GOT3 (cell line): ENCODE results near the gene TUBB.
A peak's percentile ranks its signal among the peaks of the same experiment; 100 is the strongest.

Source experiments
- DNase-seq: peaks from one replicate; lab custom pipeline; 2025; ENCODE audit warnings: mixed read lengths; lab: John Stamatoyannopoulos, UW

The TUBB gene

GRCh38 chr6:30687659-30688431 lies 32.3 kb upstream of the TUBB start:
- no peak for DNase-seq

DNA sequence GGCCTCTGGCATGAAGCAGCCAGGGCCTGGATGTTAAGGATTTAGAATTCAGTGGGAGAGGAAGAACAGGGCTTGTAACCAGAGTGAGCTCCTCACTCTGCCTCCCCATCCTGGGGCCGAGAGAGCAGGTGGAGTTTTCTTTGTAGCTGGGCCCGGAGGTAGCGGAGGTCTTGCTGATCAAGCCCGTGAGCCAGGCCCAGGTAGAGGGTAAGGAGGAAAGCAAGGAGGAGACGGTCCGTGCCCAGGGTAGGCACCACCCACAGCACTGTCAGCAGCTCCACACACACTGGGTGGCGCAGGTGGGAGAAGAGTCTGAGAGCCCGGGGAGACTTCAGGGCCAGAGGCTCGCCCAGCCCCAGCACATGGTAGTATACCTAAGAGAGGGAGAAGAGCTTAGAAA lies 31.6 kb upstream of the TUBB start:
- no peak for DNase-seq

GRCh38 chr6:30689022-30689865 lies 30.9 kb upstream of the TUBB start:
- DNase-seq = no peak

DNA sequence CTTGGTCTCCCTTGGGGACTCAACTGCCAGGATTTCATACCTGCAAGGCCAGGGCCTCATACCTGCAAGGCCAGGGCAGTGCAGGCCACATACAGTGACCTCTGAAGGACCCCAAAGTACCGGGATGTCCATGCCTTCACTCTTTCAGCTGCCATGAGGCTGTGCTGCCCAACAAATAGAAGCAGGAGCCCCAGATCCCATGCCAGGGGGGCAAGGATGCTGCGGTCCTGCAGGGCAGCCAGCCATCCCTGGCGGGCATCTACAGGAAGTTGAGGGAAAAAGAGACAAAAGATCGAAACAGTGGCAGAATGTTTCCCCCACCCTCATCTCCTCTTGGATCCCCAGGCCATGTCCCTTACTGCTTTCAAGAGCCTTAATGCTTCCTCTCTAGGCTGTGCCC lies 30.2 kb upstream of the TUBB start:
- DNase-seq = no peak

- DNase-seq = peak; percentile 59
Observed at GRCh38 chr6:30690403-30691207, 29.5 kb upstream of the TUBB start, which contains the start of gene NRM. NRM (minus strand) TSS chr6:30690984; CDS start chr6:30690974, 10 bp downstream.

- no peak for DNase-seq
Observed at GRCh38 chr6:30691208-30691847, 28.8 kb upstream of the TUBB start.

- DNase-seq = no peak
Observed at GRCh38 chr6:30696432-30696831, 23.7 kb upstream of the TUBB start.

DNA sequence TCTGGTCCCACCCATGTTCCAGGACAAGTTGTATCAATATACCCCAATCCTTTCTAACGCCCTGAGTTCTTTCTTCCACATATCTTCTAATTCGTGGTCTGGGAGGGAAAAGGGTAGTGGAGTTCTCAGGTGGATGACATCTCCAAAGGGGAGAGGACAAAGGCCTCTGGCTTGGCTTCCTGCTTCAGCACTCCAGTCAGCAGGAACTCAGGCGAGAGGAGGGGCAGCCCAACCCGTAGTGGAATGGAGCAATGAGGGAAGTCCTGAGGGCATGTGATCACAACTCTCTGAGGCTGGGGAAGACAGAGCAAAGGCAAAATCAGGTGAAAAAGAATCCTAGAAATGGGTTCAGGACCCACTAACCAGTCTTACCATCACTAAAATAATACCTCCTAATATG lies 19.8 kb upstream of the TUBB start:
- DNase-seq = no peak

- no peak for DNase-seq
Observed at GRCh38 chr6:30703011-30703410, 17.1 kb upstream of the TUBB start.

DNA sequence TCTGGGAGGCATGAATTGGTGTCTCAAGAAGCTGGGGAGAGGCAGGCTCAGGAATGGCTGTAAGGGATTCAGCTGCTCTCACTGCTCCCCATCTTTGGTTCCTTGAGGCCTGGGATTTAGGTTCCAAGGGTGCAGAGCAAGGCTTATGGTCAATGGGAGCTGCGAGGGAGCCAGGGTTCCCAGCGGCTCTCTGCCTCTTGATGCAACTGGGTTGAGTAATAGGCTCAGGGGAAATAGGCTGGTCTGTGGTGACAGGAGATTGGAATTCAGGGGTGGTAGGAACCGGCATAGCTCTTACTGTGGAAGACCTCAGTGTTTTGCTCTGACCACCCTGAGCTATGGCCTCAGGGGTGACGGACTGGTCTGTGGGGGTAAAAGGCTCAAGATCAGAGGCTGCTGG lies 16.3 kb upstream of the TUBB start:
- DNase-seq = no peak

DNA sequence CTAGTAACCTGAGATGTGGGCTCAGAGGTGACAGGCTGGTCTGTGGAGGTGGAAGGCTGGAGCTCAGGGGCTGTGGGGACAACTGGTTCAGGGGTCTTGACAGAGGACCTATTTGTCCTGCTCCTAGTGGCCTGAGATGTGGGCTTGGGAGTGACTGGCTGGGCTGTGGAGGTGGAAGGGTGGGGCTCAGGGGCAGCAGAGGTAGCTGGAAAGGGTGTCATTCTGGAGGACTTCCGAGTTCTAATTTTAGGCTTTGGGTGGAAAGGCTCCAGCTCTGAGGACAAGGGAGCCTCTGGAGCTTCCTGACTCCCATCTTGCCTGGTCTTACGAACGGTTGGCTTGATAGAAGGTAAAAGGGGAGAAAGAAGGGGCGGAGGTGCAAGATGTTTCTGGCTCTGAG lies 14.5 kb upstream of the TUBB start:
- no peak for DNase-seq

- no peak for DNase-seq
Observed at GRCh38 chr6:30707281-30707850, 12.8 kb upstream of the TUBB start.

DNA sequence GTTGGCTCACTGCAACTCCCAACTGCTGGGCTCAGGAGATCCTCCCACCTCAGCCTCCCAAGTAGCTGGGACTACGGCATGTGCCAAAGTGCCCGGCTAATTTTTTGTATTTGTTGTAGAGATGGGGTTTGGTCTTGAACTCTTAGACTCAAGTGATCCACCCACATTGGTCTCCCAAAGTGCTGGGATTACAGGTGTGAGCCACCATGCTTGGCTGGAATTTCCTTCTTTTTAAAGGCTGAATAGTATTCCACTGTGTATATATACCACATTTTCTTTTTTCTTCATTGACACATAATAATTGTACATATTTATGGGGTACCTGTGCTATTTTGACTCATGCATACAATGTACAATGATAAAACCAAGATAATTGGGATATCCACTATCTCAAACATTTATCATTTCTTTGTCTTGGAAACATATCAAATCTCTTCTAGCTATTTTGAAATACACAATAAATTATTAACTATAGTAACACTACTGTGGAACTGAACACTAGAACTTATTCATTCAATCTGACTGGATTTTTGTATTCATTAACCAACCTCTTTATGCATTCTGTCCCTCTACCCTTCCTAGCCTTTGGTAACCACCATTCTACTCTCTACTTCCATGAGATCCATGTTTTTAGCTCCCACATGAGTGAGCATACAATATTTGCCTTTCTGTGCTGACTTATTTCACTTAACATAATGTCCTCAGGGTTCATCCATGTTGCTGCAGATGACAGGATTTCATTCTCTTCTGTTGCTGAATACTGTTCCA lies 10.9 kb upstream of the TUBB start:
- no peak for DNase-seq

DNA sequence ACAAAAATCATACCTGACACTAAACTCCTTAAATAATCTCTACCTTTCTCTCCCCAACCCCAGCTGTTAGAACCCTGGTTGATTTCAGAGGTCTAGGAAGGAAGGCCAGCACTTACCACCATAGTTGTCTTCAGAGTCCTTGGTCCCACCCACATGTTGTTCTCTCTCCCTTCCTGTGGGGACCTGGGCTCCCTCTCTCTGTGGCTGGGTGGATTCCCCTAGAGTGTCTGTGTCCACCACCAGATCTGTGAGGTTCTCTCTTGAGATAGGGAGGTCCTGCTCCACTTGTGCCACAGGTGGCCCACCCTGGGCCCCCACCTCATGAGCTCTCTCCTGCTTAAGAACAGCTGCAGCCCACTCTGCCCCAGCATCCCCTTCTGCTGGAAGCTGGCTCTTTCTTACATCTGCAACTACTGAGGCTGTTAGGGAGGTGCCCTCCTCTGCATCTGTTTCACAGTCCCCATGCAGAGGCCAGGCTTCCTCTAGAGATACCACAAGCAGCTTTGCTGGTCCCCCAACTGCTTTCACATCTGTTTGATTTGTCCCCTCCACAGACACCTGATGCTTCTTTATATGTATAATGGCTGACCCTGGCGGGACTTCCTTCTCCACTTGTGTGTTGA lies 8.3 kb upstream of the TUBB start:
- DNase-seq = no peak

DNA sequence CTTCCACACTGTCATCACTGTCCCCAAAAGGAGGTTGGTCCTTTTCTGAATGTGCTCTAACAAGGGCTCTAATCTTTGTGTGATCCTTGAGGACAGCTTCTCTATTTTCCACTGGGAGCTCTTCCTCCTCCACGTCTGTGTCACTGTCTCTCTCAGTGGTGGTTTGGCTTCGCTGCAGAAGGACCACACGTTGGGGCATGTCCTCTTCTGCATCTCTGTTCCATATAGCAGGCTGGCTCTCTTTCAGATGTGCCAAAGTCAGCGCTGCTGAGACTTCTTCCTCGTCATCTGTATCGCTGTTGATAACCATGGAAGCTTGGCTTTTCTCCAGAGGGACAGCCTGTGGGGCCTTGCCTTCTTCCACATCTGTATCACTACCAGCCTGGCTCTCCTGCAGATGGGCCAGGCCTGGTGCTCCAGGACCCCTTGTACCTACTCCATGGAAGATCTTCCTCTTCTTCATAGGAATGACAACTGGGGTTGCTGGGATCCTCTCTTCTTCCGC lies 7.7 kb upstream of the TUBB start:
- no peak for DNase-seq

GRCh38 chr6:30714263-30714662 lies 5.9 kb upstream of the TUBB start:
- no peak for DNase-seq

DNA sequence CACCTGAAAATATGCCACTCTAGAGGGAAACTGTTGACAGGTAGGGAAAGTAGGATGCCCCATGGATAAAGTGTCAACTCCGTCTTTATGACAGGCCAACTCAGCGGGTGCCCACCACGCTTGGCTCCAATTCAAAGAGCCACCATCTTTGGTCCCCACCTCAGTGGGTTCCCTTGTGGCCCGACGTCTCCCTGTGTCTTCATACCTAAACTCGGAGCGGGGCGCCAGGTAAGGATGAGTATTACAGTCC lies 3.3 kb upstream of the TUBB start:
- DNase-seq = no peak

DNA sequence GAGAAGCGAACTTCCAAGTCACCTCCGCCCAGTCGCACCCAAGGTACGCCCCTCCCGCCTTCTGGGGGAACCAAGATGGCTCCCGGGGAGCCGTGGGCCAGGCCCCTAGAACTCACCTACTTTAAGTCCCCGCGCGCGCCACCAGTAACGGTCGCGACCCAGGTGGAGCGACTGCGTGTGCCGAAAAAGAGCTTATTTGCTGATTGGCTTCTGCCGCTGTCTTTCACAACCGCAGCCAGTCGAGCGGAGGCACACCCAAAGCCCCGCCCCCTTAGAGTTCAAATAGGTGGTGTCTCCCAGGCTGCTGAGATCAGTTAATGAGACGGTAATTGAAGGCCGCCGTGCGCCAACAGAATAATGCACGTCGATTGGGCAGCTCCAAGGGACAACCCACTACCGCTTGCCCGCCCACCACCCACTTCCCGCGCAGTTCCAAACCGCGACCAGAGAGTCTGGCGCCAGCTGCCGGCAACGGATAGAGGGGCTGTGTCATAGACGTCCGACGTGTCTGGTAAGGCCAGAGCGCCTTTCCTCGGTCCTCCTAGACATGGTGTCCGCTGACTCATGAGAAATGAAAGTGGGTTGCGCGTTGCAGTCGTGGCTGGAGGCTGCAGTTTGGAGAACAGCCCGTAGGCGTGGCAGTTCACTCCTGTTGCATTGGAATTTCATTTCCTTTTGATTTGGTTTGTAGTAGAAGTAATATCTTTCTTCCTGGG lies 2.9 kb upstream of the TUBB start, which contains the start of gene MDC1:
MDC1 (minus strand) TSS at position 153 of the 716 bp plus-strand sequence. CDS start 2,106 bp downstream, outside the sequence.
- DNase-seq = peak; percentile 98
